ENCODE measurements around the gene ZNF664. TPM values are rescaled to one million over a fixed set of nuclear protein-coding genes. Genes with fewer than 3 reads are reported as not detected.
A peak's percentile ranks its signal among the peaks of the same experiment; 100 is the strongest.

Gene ZNF664
- total and polyA plus RNA-seq, 2 of the 13 experiments (the other 11 are each of a cell fraction or from before 2014, with no cell fraction given), result 43.9 to 56.5 TPM

DNA sequence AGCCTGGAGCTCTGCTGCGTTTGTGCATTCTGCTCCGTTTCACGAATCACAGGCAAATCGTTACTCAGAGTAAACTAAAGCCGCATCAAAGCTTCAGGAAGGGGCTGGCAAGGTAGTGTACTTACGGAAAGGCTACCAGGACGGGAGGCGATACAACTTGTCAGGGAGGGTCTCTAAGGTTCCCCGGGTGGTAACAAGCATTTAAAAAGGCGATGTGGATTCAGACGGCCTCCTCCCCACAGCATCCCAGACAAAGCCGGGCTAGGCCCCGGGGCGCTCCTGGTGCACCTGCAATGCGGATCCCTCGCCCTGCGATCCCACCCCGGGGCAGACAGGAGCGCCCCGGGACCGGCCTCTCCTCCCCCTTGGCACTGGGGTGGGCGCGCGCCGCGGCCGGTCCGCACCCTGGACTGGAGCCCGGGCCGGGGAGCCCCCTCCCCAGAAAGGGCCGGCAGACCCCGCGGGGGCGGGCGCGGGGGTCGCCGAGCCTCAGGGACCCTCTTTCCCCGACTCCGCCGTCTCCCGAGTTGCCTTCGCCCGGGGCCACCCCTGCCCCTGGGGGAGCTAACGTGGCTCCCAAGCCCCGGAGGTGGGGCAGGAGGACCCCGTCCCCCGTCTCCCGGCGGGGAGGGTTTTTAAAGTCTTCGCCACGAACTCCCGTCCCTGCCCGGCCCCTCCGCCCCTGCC, 1.1 kb upstream of the ZNF664 start (continued):
- TF ChIP-seq, protein P1, sequence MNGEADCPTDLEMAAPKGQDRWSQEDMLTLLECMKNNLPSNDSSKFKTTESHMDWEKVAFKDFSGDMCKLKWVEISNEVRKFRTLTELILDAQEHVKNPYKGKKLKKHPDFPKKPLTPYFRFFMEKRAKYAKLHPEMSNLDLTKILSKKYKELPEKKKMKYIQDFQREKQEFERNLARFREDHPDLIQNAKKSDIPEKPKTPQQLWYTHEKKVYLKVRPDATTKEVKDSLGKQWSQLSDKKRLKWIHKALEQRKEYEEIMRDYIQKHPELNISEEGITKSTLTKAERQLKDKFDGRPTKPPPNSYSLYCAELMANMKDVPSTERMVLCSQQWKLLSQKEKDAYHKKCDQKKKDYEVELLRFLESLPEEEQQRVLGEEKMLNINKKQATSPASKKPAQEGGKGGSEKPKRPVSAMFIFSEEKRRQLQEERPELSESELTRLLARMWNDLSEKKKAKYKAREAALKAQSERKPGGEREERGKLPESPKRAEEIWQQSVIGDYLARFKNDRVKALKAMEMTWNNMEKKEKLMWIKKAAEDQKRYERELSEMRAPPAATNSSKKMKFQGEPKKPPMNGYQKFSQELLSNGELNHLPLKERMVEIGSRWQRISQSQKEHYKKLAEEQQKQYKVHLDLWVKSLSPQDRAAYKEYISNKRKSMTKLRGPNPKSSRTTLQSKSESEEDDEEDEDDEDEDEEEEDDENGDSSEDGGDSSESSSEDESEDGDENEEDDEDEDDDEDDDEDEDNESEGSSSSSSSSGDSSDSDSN (CRISPR knock-in tag; IDR thresholded peaks at IDR 0.05), result peak; percentile 63
- TF ChIP-seq, protein P2, sequence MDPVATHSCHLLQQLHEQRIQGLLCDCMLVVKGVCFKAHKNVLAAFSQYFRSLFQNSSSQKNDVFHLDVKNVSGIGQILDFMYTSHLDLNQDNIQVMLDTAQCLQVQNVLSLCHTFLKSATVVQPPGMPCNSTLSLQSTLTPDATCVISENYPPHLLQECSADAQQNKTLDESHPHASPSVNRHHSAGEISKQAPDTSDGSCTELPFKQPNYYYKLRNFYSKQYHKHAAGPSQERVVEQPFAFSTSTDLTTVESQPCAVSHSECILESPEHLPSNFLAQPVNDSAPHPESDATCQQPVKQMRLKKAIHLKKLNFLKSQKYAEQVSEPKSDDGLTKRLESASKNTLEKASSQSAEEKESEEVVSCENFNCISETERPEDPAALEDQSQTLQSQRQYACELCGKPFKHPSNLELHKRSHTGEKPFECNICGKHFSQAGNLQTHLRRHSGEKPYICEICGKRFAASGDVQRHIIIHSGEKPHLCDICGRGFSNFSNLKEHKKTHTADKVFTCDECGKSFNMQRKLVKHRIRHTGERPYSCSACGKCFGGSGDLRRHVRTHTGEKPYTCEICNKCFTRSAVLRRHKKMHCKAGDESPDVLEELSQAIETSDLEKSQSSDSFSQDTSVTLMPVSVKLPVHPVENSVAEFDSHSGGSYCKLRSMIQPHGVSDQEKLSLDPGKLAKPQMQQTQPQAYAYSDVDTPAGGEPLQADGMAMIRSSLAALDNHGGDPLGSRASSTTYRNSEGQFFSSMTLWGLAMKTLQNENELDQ (CRISPR knock-in tag; IDR thresholded peaks at IDR 0.05; ENCODE audit: borderline replicate concordance), result no peak
- no peak for TF ChIP-seq DNMT1 (CRISPR knock-in tag; IDR thresholded peaks at IDR 0.05)
- no peak; a peak in 1 of 4 replicates for TF ChIP-seq KLF16 (CRISPR knock-in tag; IDR thresholded peaks at IDR 0.05)
- TF ChIP-seq MIER3 (CRISPR knock-in tag; IDR thresholded peaks at IDR 0.05; ENCODE audit: borderline replicate concordance), result no peak
- TF ChIP-seq AHR (CRISPR knock-in tag; IDR thresholded peaks at IDR 0.05), result no peak
- 0 out of 2 replicates have a peak, but pooled peaks have one; percentile 16 for TF ChIP-seq RELA (CRISPR knock-in tag; IDR thresholded peaks at IDR 0.05)
- peak; percentile 34; the same call in 1 of the 2 replicates for TF ChIP-seq POLR2G (IDR thresholded peaks at IDR 0.05; ENCODE audit: low read depth, low read length)
- no peak for TF ChIP-seq SETDB1 (CRISPR knock-in tag; IDR thresholded peaks at IDR 0.05; ENCODE audit: borderline replicate concordance)
- no peak for TF ChIP-seq ZKSCAN8 (CRISPR knock-in tag; IDR thresholded peaks at IDR 0.05; ENCODE audit: borderline replicate concordance)
- TF ChIP-seq SOX6 (IDR thresholded peaks at IDR 0.05), result no peak
- TF ChIP-seq SOX6 (CRISPR knock-in tag; IDR thresholded peaks at IDR 0.05), result peak; percentile 24; the same call in 1 of the 2 replicates
- TF ChIP-seq EP300 (IDR thresholded peaks at IDR 0.05; ENCODE audit: low read depth in 2 of 2, low read length in 2 of 2), result no peak
- TF ChIP-seq EP300 (CRISPR knock-in tag; IDR thresholded peaks at IDR 0.05; ENCODE audit: borderline replicate concordance), result no peak
- TF ChIP-seq, protein P3, sequence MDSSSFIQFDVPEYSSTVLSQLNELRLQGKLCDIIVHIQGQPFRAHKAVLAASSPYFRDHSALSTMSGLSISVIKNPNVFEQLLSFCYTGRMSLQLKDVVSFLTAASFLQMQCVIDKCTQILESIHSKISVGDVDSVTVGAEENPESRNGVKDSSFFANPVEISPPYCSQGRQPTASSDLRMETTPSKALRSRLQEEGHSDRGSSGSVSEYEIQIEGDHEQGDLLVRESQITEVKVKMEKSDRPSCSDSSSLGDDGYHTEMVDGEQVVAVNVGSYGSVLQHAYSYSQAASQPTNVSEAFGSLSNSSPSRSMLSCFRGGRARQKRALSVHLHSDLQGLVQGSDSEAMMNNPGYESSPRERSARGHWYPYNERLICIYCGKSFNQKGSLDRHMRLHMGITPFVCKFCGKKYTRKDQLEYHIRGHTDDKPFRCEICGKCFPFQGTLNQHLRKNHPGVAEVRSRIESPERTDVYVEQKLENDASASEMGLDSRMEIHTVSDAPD (CRISPR knock-in tag; IDR thresholded peaks at IDR 0.05), result no peak
- TF ChIP-seq SRF (IDR thresholded peaks at IDR 0.05; ENCODE audit: low read depth, low read length), result no peak
- TF ChIP-seq, protein P4, sequence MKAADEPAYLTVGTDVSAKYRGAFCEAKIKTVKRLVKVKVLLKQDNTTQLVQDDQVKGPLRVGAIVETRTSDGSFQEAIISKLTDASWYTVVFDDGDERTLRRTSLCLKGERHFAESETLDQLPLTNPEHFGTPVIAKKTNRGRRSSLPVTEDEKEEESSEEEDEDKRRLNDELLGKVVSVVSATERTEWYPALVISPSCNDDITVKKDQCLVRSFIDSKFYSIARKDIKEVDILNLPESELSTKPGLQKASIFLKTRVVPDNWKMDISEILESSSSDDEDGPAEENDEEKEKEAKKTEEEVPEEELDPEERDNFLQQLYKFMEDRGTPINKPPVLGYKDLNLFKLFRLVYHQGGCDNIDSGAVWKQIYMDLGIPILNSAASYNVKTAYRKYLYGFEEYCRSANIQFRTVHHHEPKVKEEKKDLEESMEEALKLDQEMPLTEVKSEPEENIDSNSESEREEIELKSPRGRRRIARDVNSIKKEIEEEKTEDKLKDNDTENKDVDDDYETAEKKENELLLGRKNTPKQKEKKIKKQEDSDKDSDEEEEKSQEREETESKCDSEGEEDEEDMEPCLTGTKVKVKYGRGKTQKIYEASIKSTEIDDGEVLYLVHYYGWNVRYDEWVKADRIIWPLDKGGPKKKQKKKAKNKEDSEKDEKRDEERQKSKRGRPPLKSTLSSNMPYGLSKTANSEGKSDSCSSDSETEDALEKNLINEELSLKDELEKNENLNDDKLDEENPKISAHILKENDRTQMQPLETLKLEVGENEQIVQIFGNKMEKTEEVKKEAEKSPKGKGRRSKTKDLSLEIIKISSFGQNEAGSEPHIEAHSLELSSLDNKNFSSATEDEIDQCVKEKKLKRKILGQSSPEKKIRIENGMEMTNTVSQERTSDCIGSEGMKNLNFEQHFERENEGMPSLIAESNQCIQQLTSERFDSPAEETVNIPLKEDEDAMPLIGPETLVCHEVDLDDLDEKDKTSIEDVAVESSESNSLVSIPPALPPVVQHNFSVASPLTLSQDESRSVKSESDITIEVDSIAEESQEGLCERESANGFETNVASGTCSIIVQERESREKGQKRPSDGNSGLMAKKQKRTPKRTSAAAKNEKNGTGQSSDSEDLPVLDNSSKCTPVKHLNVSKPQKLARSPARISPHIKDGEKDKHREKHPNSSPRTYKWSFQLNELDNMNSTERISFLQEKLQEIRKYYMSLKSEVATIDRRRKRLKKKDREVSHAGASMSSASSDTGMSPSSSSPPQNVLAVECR (CRISPR knock-in tag; IDR thresholded peaks at IDR 0.05; ENCODE audit: borderline replicate concordance), result peak; percentile 73; the same call in 1 of the 2 replicates
- no peak for TF ChIP-seq ZSCAN25 (CRISPR knock-in tag; IDR thresholded peaks at IDR 0.05)
